HG02759 (cell line): Measurements from ENCODE around the gene NUDT19.
"Not testable (repeated sequence)": the region's sequence is repeated elsewhere in the genome, so short reads cannot be mapped to it uniquely, and the experiment has no call there.

ENCODE experiments used
- ATAC-seq: cut with Tn5 transposase; IDR thresholded peaks from one replicate; pipeline ENCODE4 v1.9.1; 2021; ENCODE audit warnings: mild to moderate bottlenecking, moderate library complexity; ENCODE audit not compliant: unreplicated experiment

NUDT19 gene

GRCh38 chr19:32691291-32691951 lies at the start of gene NUDT19:
TSS of gene NUDT19 (plus strand) at chr19:32691821. CDS start at chr19:32691961, 140 bp downstream.
- ATAC-seq = peak; percentile 87

- ATAC-seq = no peak
Measured at GRCh38 chr19:32642771-32643170, 48.9 kb upstream of the NUDT19 start.

GRCh38 chr19:32646556-32646955 lies 45.1 kb upstream of the NUDT19 start:
- ATAC-seq = no peak

GRCh38 chr19:32647361-32647760 lies 44.3 kb upstream of the NUDT19 start:
- no peak for ATAC-seq

GRCh38 chr19:32649751-32650150 lies 41.9 kb upstream of the NUDT19 start:
- ATAC-seq = no peak

- ATAC-seq = no peak
Measured at GRCh38 chr19:32650671-32651070, 41.0 kb upstream of the NUDT19 start.

GRCh38 chr19:32651729-32652140 lies 39.9 kb upstream of the NUDT19 start:
- no peak for ATAC-seq

- ATAC-seq = not testable (repeated sequence)
Measured at GRCh38 chr19:32652331-32652730, 39.3 kb upstream of the NUDT19 start.

- no peak for ATAC-seq
Measured at GRCh38 chr19:32652894-32653598, 38.6 kb upstream of the NUDT19 start.

- ATAC-seq = no peak
Measured at GRCh38 chr19:32653599-32653915, 38.1 kb upstream of the NUDT19 start.

GRCh38 chr19:32656379-32656778 lies 35.2 kb upstream of the NUDT19 start:
- ATAC-seq = not testable (repeated sequence)

GRCh38 chr19:32658075-32658474 lies 33.5 kb upstream of the NUDT19 start:
- ATAC-seq = no peak

GRCh38 chr19:32658527-32658926 lies 33.1 kb upstream of the NUDT19 start:
- no peak for ATAC-seq

GRCh38 chr19:32661318-32661717 lies 30.3 kb upstream of the NUDT19 start:
- no peak for ATAC-seq

- no peak for ATAC-seq
Measured at GRCh38 chr19:32662186-32662585, 29.4 kb upstream of the NUDT19 start.

- ATAC-seq = no peak
Measured at GRCh38 chr19:32666084-32666483, 25.5 kb upstream of the NUDT19 start.

GRCh38 chr19:32669310-32669709 lies 22.3 kb upstream of the NUDT19 start:
- no peak for ATAC-seq

GRCh38 chr19:32671883-32672593 lies 19.6 kb upstream of the NUDT19 start:
- ATAC-seq = no peak

- no peak for ATAC-seq
Measured at GRCh38 chr19:32672841-32673240, 18.8 kb upstream of the NUDT19 start.

GRCh38 chr19:32673573-32673972 lies 18.0 kb upstream of the NUDT19 start:
- no peak for ATAC-seq

- ATAC-seq = no peak
Measured at GRCh38 chr19:32674153-32674930, 17.3 kb upstream of the NUDT19 start.
